ENCODE results near the gene KCNMB2. TPM values are rescaled to one million over a fixed set of nuclear protein-coding genes. Genes with fewer than 3 reads are reported as not detected.

KCNMB2 gene
- total RNA-seq, 2 donors from 2014 or later, result not detected

DNA sequence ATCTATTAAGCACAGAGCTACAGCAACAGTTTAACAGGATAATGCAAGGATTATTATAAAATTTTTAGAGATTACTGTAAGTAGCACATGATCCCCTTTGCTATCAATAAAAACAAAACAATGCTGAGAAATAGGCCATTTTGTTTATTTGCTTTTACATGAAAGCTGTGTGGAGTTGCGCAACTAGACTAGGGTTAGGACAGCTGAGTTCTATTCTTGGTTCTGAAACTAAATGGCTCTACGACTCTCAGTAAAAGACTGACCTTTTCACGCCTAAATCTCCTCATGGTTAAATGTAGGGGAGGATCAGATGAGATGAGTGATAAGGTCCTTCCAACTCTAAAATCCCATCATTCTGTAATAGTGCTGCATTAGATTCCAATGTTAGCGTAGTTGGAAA is 25.0 kb downstream of the KCNMB2 start:
- Histone ChIP-seq H3K4me3 (ENCODE audit: low read length) (no peak overlapping the region), H3K9me3 (ENCODE audit: control insufficient read depth, low read length) (no peaks in the 10 kb centered on the region), H3K36me3 (ENCODE audit: control insufficient read depth, insufficient read depth, low read length) (no peaks in the 10 kb centered on the region), H3K9ac (ENCODE audit: extremely low read depth, low read length, poor library complexity, severe bottlenecking) (no peak overlapping the region), H3K27me3 (ENCODE audit: control insufficient read depth, insufficient read depth, low read length, poor library complexity, severe bottlenecking) (no peaks in the 10 kb centered on the region), H3K4me1 (ENCODE audit: control insufficient read depth, insufficient read depth, low read length) (peaks cover 5% of the 10 kb centered on the region), H3K27ac (ENCODE audit: low read depth, low read length) (no peak overlapping the region)
- WGBS, 2 experiments (ENCODE audit: insufficient coverage in 1 of 2, insufficient read length in 1 of 2), result 98 to 100% methylated on average over 2 to 4 of the region's 4 CpGs
- DNase-seq, result no peak
- H3K4me1 Mint-ChIP-seq, result peaks cover 14% of the 10 kb centered on the region
- H3K27me3 Mint-ChIP-seq (ENCODE audit: insufficient read depth), result no peaks in the 10 kb centered on the region
- H3K27ac Mint-ChIP-seq, result no peak overlapping the region
- H3K36me3 Mint-ChIP-seq (ENCODE audit: low read depth), result no peaks in the 10 kb centered on the region
- H3K9me3 Mint-ChIP-seq, result no peaks in the 10 kb centered on the region
- TF ChIP-seq, protein P1, sequence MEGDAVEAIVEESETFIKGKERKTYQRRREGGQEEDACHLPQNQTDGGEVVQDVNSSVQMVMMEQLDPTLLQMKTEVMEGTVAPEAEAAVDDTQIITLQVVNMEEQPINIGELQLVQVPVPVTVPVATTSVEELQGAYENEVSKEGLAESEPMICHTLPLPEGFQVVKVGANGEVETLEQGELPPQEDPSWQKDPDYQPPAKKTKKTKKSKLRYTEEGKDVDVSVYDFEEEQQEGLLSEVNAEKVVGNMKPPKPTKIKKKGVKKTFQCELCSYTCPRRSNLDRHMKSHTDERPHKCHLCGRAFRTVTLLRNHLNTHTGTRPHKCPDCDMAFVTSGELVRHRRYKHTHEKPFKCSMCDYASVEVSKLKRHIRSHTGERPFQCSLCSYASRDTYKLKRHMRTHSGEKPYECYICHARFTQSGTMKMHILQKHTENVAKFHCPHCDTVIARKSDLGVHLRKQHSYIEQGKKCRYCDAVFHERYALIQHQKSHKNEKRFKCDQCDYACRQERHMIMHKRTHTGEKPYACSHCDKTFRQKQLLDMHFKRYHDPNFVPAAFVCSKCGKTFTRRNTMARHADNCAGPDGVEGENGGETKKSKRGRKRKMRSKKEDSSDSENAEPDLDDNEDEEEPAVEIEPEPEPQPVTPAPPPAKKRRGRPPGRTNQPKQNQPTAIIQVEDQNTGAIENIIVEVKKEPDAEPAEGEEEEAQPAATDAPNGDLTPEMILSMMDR (conservative IDR thresholded peaks at IDR 0.05), result no peak
- H3K4me3 Mint-ChIP-seq, result no peak overlapping the region

DNA sequence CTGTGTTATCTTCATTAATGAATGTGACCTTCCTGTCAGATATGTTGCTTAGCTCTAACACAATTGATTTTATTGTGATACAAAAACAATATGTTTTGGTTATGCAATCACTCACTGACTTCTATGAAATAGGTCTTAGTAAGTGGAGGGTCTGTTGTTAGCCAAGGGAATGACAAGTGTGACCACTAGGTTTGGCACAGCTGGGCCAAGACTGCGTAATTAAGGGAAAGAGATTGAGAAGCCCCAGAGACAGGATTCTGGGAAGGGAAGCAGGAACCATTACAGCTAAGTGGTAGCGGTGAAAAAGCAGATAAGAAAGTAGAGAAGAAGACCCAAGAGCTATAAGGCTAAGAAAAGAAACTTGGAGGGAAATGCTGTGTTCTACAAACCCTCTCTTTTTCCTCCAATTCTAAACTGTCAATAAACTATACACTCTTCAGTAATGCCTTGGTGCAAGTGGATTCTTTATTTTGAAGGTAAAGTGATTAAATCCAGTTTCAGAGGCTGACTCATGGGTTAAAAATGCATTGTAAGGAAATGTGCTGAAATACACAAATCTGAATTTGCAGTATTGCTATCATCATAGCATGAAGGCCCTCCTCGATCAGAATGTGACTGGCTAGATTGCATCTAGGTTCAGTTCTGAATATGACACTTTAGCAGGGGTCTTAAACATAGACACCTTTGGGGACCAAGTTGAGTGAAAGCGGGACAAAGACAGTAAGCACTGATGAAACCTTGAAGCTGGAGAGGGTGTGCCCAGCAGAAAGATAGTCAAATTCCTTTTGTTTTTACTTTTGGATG is 26.1 kb downstream of the KCNMB2 start:
- Histone ChIP-seq H3K4me3 (ENCODE audit: low read length) (no peak overlapping the region), H3K36me3 (ENCODE audit: control insufficient read depth, insufficient read depth, low read length) (no peaks in the 10 kb centered on the region), H3K9ac (ENCODE audit: extremely low read depth, low read length, poor library complexity, severe bottlenecking) (no peak overlapping the region), H3K27ac (ENCODE audit: low read depth, low read length) (no peak overlapping the region), H3K4me1 (ENCODE audit: control insufficient read depth, insufficient read depth, low read length) (peaks cover 5% of the 10 kb centered on the region), H3K27me3 (ENCODE audit: control insufficient read depth, insufficient read depth, low read length, poor library complexity, severe bottlenecking) (no peaks in the 10 kb centered on the region), H3K9me3 (ENCODE audit: control insufficient read depth, low read length) (no peaks in the 10 kb centered on the region)
- no peak for DNase-seq
- H3K27ac Mint-ChIP-seq, result no peak overlapping the region
- no peak overlapping the region for H3K4me3 Mint-ChIP-seq
- no peaks in the 10 kb centered on the region for H3K9me3 Mint-ChIP-seq
- H3K36me3 Mint-ChIP-seq (ENCODE audit: low read depth), result no peaks in the 10 kb centered on the region
- H3K4me1 Mint-ChIP-seq, result peaks cover 13% of the 10 kb centered on the region
- no peaks in the 10 kb centered on the region for H3K27me3 Mint-ChIP-seq (ENCODE audit: insufficient read depth)
- 95 to 100% methylated on average over 3 to 4 of the region's 4 CpGs for WGBS, 2 experiments (ENCODE audit: insufficient coverage in 1 of 2, insufficient read length in 1 of 2)
- TF ChIP-seq, protein P1 (conservative IDR thresholded peaks at IDR 0.05), result peak; percentile 14

DNA sequence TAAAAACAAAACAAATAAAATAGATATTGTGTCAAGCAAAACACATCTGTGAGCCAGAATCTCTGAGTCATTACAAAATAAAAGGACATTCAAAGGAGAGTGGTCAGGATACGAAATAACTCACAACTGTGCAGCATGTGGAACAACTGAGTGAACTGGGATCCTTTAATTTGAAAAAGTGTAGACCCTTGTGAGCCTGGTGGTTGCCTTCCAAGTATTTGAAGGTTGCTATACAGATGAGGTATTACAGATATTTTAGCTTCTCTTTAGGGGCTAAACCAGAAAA is 26.7 kb downstream of the KCNMB2 start:
- H3K9me3 ChIP-seq (ENCODE audit: control insufficient read depth, low read length), result no peaks in the 10 kb centered on the region
- Mint-ChIP-seq H3K27me3 (ENCODE audit: insufficient read depth) (no peaks in the 10 kb centered on the region), H3K4me3 (no peak overlapping the region), H3K27ac (no peak overlapping the region), H3K4me1 (peaks cover 13% of the 10 kb centered on the region), H3K9me3 (no peaks in the 10 kb centered on the region), H3K36me3 (ENCODE audit: low read depth) (no peaks in the 10 kb centered on the region)
- WGBS, 2 experiments (ENCODE audit: insufficient coverage in 1 of 2, insufficient read length in 1 of 2), result 95 to 100% methylated on average over 1 of the region's 1 CpG
- H3K4me3 ChIP-seq (ENCODE audit: low read length), result no peak overlapping the region
- no peaks in the 10 kb centered on the region for H3K36me3 ChIP-seq (ENCODE audit: control insufficient read depth, insufficient read depth, low read length)
- H3K27ac ChIP-seq (ENCODE audit: low read depth, low read length), result no peak overlapping the region
- TF ChIP-seq, protein P1 (conservative IDR thresholded peaks at IDR 0.05), result no peak
- DNase-seq, result no peak
- no peak overlapping the region for H3K9ac ChIP-seq (ENCODE audit: extremely low read depth, low read length, poor library complexity, severe bottlenecking)
- H3K27me3 ChIP-seq (ENCODE audit: control insufficient read depth, insufficient read depth, low read length, poor library complexity, severe bottlenecking), result no peaks in the 10 kb centered on the region
- H3K4me1 ChIP-seq (ENCODE audit: control insufficient read depth, insufficient read depth, low read length), result peaks cover 5% of the 10 kb centered on the region
